SIG-M5 (cell line): ENCODE measurements around the gene CHST10.
"Not testable (repeated sequence)": the region's sequence is repeated elsewhere in the genome, so short reads cannot be mapped to it uniquely, and the experiment has no call there.

Source experiments
- DNase-seq: peaks from one replicate; lab custom pipeline; 2025; lab: John Stamatoyannopoulos, UW

The CHST10 gene

DNA sequence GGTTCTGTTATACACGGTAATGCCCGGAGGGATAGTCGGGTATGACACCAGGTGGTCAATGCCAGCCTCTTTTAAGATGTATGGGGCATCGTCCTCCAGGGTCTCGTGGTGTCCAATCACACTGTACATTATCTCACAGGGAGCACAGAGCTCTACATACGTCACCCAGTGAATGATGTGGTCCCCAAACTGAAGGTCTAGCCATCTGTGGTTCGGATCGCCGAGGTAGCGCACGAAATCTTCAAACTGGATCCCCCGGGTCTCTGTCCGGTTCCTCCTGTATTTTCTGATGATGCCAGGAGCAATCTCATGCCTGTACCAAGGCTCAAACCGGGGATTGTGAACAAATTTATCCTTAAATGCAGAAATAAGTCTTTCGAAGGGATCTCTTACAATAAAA, 24.1 kb downstream of the CHST10 start:
- no peak for DNase-seq

DNA sequence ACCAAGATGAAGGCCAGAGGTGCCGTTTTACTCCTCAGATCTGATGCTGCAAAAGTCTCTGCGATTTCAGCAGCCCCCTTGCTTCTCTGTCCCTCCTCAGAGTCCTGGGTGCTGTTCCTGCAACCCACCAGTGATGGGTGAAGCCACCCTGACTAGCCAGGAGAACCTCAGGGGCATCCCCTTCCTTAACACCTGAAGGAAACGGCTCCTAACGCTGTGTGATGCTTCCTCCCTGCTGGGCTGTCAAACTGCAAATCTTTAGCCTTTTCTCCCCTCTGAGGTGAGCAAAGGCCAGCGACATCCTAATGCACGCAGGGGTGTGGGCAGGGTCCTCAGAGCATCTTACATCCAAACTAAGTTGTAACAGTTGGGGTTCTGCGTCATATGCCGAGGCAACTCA, 24.8 kb downstream of the CHST10 start:
- DNase-seq: no peak

DNA sequence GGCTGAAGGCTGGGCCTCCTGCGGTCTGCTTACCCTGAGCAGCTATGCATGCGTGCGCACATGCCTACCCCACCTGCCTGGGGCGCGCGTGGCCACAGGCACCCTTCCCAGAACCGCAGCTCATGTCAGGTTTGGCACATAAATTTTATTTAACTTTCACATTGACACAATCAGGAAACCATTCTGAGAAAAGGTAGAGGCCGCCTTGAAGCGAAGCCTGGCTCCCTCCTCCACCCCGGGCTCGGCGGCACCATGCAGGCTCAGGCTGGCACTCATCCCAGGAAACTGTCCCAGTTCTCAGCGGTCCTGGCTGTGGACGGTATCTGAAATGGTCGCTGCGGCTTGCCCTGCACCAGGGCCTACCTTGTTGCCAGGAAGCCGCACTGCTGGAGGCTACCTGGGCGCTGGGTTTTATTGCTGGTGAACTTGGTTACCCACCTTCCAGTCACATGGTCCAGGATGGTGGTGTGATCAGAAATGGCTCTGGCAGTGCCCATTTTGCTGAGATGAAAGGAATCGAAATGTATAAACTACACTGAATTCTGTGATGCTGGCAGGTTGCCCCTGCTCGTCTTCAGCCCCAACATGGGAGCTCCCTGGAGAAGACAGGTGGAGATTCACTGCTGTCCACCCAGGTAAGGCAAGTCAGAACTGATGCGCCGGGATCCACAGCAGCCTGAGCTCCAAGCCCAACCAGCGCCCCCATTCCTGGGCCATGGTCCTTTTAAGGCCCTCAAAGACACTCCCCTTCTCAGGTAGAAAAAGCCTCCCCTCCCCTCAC, 25.5 kb downstream of the CHST10 start:
- no peak for DNase-seq

DNA sequence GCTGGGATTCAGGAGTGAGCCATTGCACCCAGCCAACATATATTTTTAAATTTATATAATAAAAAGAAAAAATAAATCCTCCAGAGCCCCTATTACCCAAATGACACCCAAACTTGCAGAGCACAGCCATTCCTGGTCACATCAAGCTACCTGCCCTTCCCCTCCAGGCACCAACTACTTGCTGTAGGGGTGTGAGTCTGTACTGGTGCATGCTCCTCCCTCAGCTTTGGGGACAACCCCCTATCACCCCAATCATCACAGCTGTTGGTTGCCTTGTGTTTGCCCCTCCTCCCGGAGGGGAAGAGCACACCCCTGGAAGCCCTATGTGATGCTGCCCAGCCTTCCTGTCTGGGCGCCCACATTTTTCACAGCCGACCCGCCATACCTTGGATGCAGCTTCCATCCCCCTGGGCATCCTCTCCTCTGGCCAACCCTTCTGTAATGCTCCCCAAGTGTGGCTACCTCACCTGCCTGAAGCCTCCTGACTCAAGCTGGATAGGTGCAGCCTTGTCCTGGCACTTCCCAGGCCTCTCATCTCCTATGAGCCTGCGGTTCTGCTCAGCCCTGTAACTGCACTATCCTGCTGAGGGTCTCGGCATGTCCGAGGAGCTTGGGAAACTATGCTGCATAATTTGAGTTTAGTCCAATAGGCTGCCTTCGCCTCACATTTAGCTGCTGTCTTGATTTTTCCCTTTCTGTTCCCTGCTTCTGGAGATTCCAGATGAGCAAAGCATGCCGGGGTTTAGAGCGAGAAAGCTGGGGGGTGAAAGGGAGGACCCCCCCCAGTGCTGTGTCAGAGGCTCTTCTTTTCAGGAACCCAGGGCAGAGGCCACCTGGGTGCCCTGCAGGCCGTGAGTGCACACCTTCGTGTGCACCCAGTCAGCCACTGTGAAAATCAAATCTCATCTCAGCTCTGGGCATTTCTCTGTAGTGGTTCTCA, 27.2 kb downstream of the CHST10 start:
- DNase-seq: no peak

GRCh38 chr2:100388703-100389102, 28.8 kb downstream of the CHST10 start:
- DNase-seq: no peak

- DNase-seq: no peak
Observed at GRCh38 chr2:100383954-100384353, 33.5 kb downstream of the CHST10 start.

- no peak for DNase-seq
Observed at GRCh38 chr2:100383306-100383705, 34.2 kb downstream of the CHST10 start.

DNA sequence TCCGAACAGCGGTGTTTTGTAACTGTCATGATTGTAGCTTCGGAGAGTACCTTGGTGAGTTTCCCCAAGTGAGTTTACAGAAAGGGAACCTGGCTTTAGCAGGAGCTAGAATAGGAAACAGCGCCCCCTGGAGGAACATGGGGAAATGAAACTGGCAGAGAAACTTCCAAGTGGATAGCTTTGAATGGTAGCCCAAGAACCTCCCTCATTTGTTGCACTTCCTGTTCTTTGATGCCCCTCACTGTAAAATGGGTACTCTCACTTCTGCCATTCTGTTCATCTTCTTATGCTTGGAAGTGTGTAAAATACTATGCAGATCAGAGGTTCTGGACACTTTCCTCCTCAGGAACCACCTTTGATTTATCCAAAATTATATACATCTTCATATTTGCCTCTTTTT, 36.2 kb downstream of the CHST10 start:
- peak; percentile 86 for DNase-seq

GRCh38 chr2:100380681-100381080, 36.8 kb downstream of the CHST10 start:
- no peak for DNase-seq

DNA sequence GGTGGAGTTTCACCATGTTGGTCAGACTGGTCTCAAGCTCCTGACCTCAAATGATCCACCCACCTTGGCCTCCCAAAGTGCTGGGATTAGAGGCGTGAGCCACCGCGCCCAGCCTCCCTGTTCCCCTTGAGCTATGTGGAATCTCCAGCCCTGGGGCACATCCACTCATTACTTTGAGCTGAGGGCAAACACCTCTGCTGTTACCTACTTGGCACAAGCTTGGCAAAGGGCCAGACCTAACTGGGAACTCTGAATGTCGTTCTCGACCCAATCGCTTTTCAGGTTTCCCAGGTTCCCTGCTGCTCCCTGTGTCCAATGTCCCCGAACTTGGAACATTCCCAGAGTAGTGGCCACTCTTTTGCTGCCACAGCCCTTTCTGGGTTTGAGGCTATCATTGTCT, 40.6 kb downstream of the CHST10 start:
- DNase-seq: no peak

GRCh38 chr2:100367163-100367562, 50.3 kb downstream of the CHST10 start:
- DNase-seq: peak; percentile 8

DNA sequence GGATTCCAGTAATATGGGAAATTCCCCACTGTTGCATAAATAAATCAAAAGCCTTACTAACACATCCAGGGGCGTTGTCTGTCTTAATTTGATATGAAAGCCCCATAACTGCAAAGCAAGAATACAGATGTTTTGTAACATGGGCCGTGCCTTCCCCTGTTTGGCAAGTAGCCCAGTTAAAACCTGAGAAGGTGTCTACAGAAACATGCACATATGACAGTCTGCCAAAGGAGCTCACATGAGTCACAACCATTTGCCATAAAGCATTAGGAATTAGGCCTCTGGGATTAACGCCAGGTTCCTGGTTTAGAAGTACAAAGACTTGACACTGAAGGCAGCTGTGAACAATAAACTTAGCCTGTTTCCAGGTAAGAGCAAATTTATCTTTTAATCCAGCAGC, 52.0 kb downstream of the CHST10 start:
- no peak for DNase-seq

GRCh38 chr2:100362269-100362668, 55.2 kb downstream of the CHST10 start:
- DNase-seq: not testable (repeated sequence)

- DNase-seq: no peak
Observed at GRCh38 chr2:100359576-100359975, 57.9 kb downstream of the CHST10 start.

- DNase-seq: no peak
Observed at GRCh38 chr2:100358554-100358953, 58.9 kb downstream of the CHST10 start.

GRCh38 chr2:100352521-100352920, 64.9 kb downstream of the CHST10 start:
- DNase-seq: no peak

- DNase-seq: no peak
Observed at GRCh38 chr2:100350661-100351185, 66.7 kb downstream of the CHST10 start.

DNA sequence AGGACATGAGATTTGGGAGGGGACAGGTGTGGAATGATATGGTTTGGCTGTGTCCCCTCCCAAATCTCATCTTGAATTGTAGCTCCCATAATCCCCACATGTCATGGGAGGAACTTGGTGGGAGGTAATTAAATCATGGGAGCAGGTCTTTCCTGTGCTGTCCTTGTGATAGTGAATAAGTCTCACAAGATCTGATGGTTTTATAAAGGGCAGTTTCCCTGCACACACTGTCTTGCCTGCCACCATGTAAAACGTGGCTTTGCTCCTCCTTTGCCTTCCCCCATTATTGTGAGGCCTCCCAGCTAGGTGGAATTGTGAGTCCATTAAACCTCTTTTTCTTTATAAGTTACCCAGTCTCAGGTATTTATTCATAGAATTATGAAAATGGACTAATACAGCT, 72.3 kb downstream of the CHST10 start:
- not testable (repeated sequence) for DNase-seq

- DNase-seq: no peak
Observed at GRCh38 chr2:100344433-100344832, 73.0 kb downstream of the CHST10 start.

DNA sequence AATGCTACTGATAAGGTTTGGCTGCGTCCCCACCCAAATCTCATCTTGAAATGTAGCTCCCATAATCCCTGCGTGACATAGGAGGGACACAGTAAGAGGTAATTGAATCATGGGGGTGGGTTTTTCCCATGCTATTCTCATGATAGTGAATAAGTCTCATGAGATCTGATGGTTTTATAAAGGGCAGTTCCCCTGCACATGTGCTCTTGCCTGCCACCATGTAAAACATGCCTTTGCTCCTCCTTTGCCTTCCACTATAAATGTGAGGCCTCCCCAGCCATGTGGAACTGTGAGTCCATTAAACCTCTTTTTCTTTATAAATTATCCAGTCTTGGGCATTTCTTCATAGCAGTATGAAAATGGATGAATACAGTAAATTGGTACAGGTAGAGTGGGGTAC, 75.0 kb downstream of the CHST10 start:
- DNase-seq: not testable (repeated sequence)
